Measurements from ENCODE around the gene LPA. TPM values are rescaled to one million over a fixed set of nuclear protein-coding genes. Genes with fewer than 3 reads are reported as not detected.
A peak's percentile ranks its signal among the peaks of the same experiment; 100 is the strongest.

Gene LPA
- total and polyA plus RNA-seq, 2 of the 13 experiments (the other 11 are each of a cell fraction or from before 2014, with no cell fraction given) = not detected

- no peak for TF ChIP-seq RERE (CRISPR knock-in tag; IDR thresholded peaks at IDR 0.05; ENCODE audit: low read depth)
- no peak for TF ChIP-seq NAIF1 (CRISPR knock-in tag; IDR thresholded peaks at IDR 0.05; ENCODE audit: borderline replicate concordance)
These were observed 163.4 kb downstream of the LPA start (continued) for GRCh38 chr6:160500639-160501038.

- intact Hi-C loops (cut with micrococcal nuclease; ENCODE audit: unreplicated experiment) = no loop called here
- Histone ChIP-seq H3K9ac (ENCODE audit: insufficient read depth, low read depth, low read length) (no peak overlapping the region), H2AFZ (ENCODE audit: low read length) (no peak overlapping the region), H3K9me3 (ENCODE audit: low read length) (no peaks in the 10 kb centered on the region), H3K79me2 (ENCODE audit: insufficient read depth, low read length) (no peaks in the 10 kb centered on the region), H3K27ac (ENCODE audit: extremely low read length, insufficient read depth, low read length) (no peak overlapping the region), H3K27me3 (ENCODE audit: control insufficient read depth in 1 of 2, insufficient read depth in 2 of 2, low read length in 2 of 2) (no peaks in the 10 kb centered on the region), H4K20me1 (ENCODE audit: insufficient read depth, low read length) (no peaks in the 10 kb centered on the region), H3K36me3 (replicated peaks in 1 of 2; ENCODE audit: control insufficient read depth in 1 of 2, insufficient read depth in 2 of 2, low read length in 2 of 2) (no peaks in the 10 kb centered on the region), H3K4me3 (replicated peaks in 1 of 3; ENCODE audit: insufficient read depth in 1 of 3, low read depth in 2 of 3, low read length in 3 of 3) (no peak overlapping the region), H3K4me2 (ENCODE audit: low read depth, low read length) (no peak overlapping the region), H3K4me1 (ENCODE audit: insufficient read depth, low read length) (no peaks in the 10 kb centered on the region)
- no peak for ATAC-seq
- FAIRE-seq = peak; percentile 54
- BruUV-seq (replicated peaks) = no TSS peak
- ChIA-PET POLR2A (no interaction called here), CTCF (ENCODE audit: low intra/inter-chr PET ratio, low total read pairs) (no interaction called here)
- 91% methylated on average over 3 of the region's 3 CpGs for WGBS (ENCODE audit: low lambda C conversion rate)
- in situ Hi-C loops (cut with HindIII; ENCODE audit: extremely low pct_ligation_motif_present, low pct_unique_long_range_greater_than_20kb) = no loop called here
- no peak for DNase-seq (ENCODE audit: low spot score)
- TF ChIP-seq TEAD2 (CRISPR knock-in tag; IDR thresholded peaks at IDR 0.05) (no peak), ZNF550 (CRISPR knock-in tag; IDR thresholded peaks at IDR 0.05; ENCODE audit: borderline replicate concordance) (no peak), ZNF558 (CRISPR knock-in tag; IDR thresholded peaks at IDR 0.05; ENCODE audit: borderline replicate concordance) (no peak), POGK (CRISPR knock-in tag; conservative IDR thresholded peaks at IDR 0.05) (no peak), ZNF563 (CRISPR knock-in tag; IDR thresholded peaks at IDR 0.05) (no peak), MLX (CRISPR knock-in tag; IDR thresholded peaks at IDR 0.05) (no peak), ZNF280D (CRISPR knock-in tag; IDR thresholded peaks at IDR 0.05) (no peak), ZNF619 (CRISPR knock-in tag; IDR thresholded peaks at IDR 0.05) (no peak), ZNF614 (CRISPR knock-in tag; IDR thresholded peaks at IDR 0.05; ENCODE audit: borderline replicate concordance) (no peak), ZNF34 (CRISPR knock-in tag; IDR thresholded peaks at IDR 0.05; ENCODE audit: borderline replicate concordance) (no peak), PPARG (CRISPR knock-in tag; conservative IDR thresholded peaks at IDR 0.05) (no peak)
These were observed 169.5 kb downstream of the LPA start for GRCh38 chr6:160494576-160494975.
